GM18951 (cell line): Measurements from ENCODE around the gene TRAF4.

Experiments used
- POLR2A ChIP-seq: IDR thresholded peaks from 4 replicates; pipeline ENCODE4 v1.6.1; 2011; ENCODE audit warnings: mild to moderate bottlenecking; ENCODE audit not compliant: insufficient read length, insufficient read depth; ENCODE audit errors: extremely low read depth
- in situ Hi-C: fragments of 300-500 bp; cut with MboI; formaldehyde crosslinking; loops from one replicate; pipeline ENCODE4 v1.12.0; 2022; ENCODE audit warnings: low sequenced_read_pairs, mixed read lengths, inconsistent platforms; ENCODE audit not compliant: unreplicated experiment

The TRAF4 gene

DNA sequence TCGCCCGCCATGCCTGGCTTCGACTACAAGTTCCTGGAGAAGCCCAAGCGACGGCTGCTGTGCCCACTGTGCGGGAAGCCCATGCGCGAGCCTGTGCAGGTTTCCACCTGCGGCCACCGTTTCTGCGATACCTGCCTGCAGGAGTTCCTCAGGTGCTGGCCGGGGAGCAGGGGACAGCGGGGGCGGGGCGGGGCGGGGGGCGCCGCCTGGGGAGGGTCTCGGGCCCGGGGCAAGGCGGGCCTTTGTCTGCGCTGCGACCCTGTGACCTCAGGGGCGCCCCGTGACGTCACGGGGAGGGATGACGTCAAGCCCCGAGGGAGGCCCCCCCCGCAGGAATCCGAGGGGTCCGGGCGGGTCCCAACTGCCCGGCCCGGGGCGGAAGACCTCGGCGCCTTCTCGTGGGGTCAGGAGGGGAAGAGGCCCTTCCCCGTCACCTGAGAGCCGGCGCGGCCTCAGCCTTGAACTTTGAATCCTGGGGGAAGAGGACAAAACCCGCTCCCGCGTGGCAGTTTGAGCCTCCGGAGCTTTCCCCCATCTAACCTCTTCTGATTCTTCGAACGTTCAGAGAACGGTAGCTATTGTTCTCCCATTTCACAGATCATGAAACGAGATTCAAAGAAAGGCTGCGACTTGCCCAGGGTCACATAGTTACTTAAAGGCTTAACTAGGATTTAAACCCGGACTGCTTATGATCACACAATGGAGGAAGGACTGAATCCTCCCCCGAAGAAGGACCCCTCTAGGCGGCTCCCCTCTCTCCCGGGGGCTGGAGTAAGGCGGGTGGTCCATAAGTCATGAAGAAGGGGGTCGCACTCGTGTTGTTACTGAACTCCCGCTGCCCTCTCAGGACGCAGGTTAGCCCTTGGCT is 527 bp downstream of the TRAF4 start:
- TF ChIP-seq POLR2A = no peak
- in situ Hi-C loops = no loop called here

- in situ Hi-C loops = no loop called here
These were observed 1.4 kb downstream of the TRAF4 start for GRCh38 chr17:28744972-28745785.

GRCh38 chr17:28745786-28746411 is 2.1 kb downstream of the TRAF4 start:
- in situ Hi-C loops = no loop called here

More at GRCh38 chr17:28744972-28745785, 1.4 kb downstream of the TRAF4 start:
- peak; percentile 44 for TF ChIP-seq POLR2A

DNA sequence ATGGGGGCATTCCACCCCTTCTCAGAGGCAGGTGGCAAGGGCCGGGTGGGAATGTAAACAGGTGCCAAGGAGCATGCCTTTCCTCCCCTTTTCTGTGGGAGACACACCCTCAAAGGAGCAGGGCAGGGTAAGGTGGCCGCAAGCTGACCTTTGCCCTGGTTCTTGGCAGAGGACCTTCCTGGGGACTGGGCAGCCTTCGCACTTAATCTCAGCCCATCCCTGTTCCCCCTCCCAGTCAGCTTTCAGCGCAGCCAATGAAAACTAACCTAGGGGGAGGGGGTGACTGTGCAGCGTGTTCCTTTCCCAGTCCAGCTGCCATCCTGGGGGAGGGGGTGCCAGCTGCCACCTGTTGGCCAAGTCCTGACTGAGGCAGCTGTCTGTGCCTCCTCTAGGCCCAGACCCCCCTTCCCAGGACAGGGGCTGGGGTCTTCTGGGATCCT is 2.8 kb downstream of the TRAF4 start:
- in situ Hi-C loops = no loop called here
- no peak for TF ChIP-seq POLR2A

More at GRCh38 chr17:28745786-28746411, 2.1 kb downstream of the TRAF4 start:
- no peak for TF ChIP-seq POLR2A

DNA sequence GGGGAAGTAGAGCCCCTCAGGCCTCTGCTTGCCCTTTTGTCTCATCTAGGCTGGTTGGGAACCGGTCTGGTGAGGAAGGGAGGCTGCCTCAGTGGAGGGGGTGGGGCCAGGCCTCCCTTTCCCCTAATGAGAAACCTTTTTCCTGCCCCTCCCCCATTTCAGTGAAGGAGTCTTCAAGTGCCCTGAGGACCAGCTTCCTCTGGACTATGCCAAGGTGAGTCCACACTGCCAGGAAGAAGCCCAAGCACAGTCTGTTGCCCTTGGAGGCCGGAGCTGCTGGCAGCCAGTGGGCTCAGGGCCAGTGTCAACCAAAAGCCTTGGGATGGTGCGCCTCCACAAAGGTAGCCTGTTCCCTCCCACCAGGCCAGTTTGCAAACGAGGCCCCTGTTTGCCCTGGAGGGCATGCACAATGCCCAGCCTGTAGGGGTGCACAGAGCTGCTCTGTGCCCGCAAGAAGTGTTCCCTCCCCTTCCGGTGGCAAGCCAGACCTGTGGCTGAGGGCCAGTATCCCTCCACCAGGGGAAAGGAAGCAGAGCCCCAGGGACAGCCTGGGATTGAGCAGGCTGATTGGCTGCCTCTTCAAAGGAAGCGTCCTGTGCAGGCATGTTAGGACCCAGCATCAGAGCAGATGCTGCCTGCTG is 3.4 kb downstream of the TRAF4 start:
- in situ Hi-C loops = no loop called here
- TF ChIP-seq POLR2A = no peak

- TF ChIP-seq POLR2A = peak; percentile 26
- in situ Hi-C loops = no loop called here
These were observed 4.3 kb downstream of the TRAF4 start for GRCh38 chr17:28747801-28748750.

GRCh38 chr17:28748852-28749515 is 5.2 kb downstream of the TRAF4 start:
- in situ Hi-C loops = no loop called here
- TF ChIP-seq POLR2A = no peak

DNA sequence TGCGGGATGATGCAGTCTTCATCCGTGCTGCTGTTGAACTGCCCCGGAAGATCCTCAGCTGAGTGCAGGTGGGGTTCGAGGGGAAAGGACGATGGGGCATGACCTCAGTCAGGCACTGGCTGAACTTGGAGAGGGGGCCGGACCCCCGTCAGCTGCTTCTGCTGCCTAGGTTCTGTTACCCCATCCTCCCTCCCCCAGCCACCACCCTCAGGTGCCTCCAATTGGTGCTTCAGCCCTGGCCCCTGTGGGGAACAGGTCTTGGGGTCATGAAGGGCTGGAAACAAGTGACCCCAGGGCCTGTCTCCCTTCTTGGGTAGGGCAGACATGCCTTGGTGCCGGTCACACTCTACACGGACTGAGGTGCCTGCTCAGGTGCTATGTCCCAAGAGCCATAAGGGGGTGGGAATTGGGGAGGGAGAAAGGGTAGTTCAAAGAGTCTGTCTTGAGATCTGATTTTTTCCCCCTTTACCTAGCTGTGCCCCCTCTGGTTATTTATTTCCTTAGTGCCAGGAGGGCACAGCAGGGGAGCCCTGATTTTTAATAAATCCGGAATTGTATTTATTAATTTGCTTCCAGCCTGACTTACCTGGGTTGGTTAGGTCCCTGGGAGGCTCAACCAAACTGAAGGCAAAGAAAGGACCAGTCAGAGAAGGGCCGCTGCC is 5.8 kb downstream of the TRAF4 start:
- no peak for TF ChIP-seq POLR2A
- in situ Hi-C loops = no loop called here

- peak; percentile 36 for TF ChIP-seq POLR2A
- in situ Hi-C loops = no loop called here
These were observed 6.6 kb downstream of the TRAF4 start for GRCh38 chr17:28750178-28751047.
